OCI-LY7 (cell line): ENCODE measurements around the gene PTPRM. TPM values are rescaled to one million over a fixed set of nuclear protein-coding genes. Genes with fewer than 3 reads are reported as not detected.

Experiments used
- BruUV-seq: library from RNA; stranded (reverse); fragments of 400-500 nt; replicated peaks from 2 replicates; lab custom pipeline; 2021; lab: Mats Ljungman, UMichigan
- CTCF ChIA-PET: fragments of 300-600 bp; sonication (Branson Sonifier 250); formaldehyde crosslinking; loops from one replicate; lab custom pipeline; 2022; ENCODE audit warnings: antibody characterized with exemption; ENCODE audit not compliant: unreplicated experiment; lab: Charles Lee
- POLR2A ChIA-PET: fragments of 300-600 bp; sonication (Branson Sonifier 250); formaldehyde crosslinking; loops from one replicate; lab custom pipeline; 2022; ENCODE audit warnings: antibody characterized with exemption; lab: Charles Lee
- DNase-seq: peaks from one replicate; pipeline ENCODE4 v3.0.0-alpha.2; 2015; ENCODE audit warnings: low spot score
- H2AFZ ChIP-seq: fragments of 200-600 bp; sonication (generic), shearing (Covaris generic); 2 replicates; pipeline ENCODE4 v1.6.1; 2014; ENCODE audit warnings: mild to moderate bottlenecking, antibody characterized with exemption, low read length, moderate library complexity
- H3K27ac ChIP-seq: fragments of 200-600 bp; sonication (generic); 2 replicates; pipeline ENCODE4 v1.5.1; 2014; ENCODE audit warnings: mixed run types, low read depth, mild to moderate bottlenecking, moderate library complexity, low read length, inconsistent platforms; ENCODE audit not compliant: poor library complexity, severe bottlenecking
- H3K36me3 ChIP-seq: fragments of 200-600 bp; sonication (generic); 2 replicates; pipeline ENCODE4 v1.6.1; 2014; ENCODE audit warnings: mild to moderate bottlenecking, antibody characterized with exemption, low read length, moderate library complexity, mixed read lengths; ENCODE audit not compliant: insufficient read depth
- H3K4me1 ChIP-seq: fragments of 200-600 bp; sonication (generic); 2 replicates; pipeline ENCODE4 v1.5.1; 2014; ENCODE audit warnings: mild to moderate bottlenecking, low read length; ENCODE audit not compliant: insufficient read depth, poor library complexity, severe bottlenecking
- H3K4me2 ChIP-seq: fragments of 200-600 bp; sonication (generic); 2 replicates; pipeline ENCODE4 v1.6.1; 2014; ENCODE audit warnings: mild to moderate bottlenecking, low read length
- H3K4me3 ChIP-seq: fragments of 200-600 bp; sonication (generic); 2 replicates; pipeline ENCODE4 v1.5.1; 2014; ENCODE audit warnings: mild to moderate bottlenecking, low read depth, low read length; ENCODE audit not compliant: poor library complexity, severe bottlenecking
- H3K79me2 ChIP-seq: fragments of 200-600 bp; sonication (generic); 2 replicates; pipeline ENCODE4 v1.6.1; 2016; ENCODE audit warnings: low read depth, mild to moderate bottlenecking, low read length, moderate library complexity, mixed read lengths; ENCODE audit not compliant: insufficient read depth
- H3K9me2 ChIP-seq: fragments of 200-600 bp; sonication (generic); 2 replicates; pipeline ENCODE4 v1.6.1; 2016; ENCODE audit warnings: mild to moderate bottlenecking, low read length, mixed read lengths; ENCODE audit not compliant: insufficient read depth
- H3K9me3 ChIP-seq: fragments of 200-600 bp; sonication (generic); 2 replicates; pipeline ENCODE4 v1.6.1; 2014; ENCODE audit warnings: mild to moderate bottlenecking, mixed run types, low read length, mixed read lengths
- H4K20me1 ChIP-seq: fragments of 200-600 bp; sonication (generic); 2 replicates; pipeline ENCODE4 v1.6.1; 2014; ENCODE audit warnings: mild to moderate bottlenecking, antibody characterized with exemption, low read length, moderate library complexity, mixed read lengths; ENCODE audit not compliant: insufficient read depth
- EZH2phosphoT487 ChIP-seq: fragments of 200-600 bp; sonication (generic); IDR thresholded peaks from 2 replicates; pipeline ENCODE4 v1.6.1; 2018; ENCODE audit warnings: low read depth, borderline replicate concordance, mild to moderate bottlenecking, mixed run types, antibody characterized with exemption, low read length, moderate library complexity, mixed read lengths
- intact Hi-C: fragments of 100-400 bp; cut with micrococcal nuclease; formaldehyde crosslinking; loops from one replicate; pipeline ENCODE4 v1.10.0; 2022; ENCODE audit not compliant: unreplicated experiment
- total RNA-seq, 2 experiments: library from RNA; depleted of rRNA in 1 of 2; stranded (reverse); fragments of >200 nt in 1 of 2; shearing (Covaris generic) in 1 of 2; gene quantifications; 2 replicates each; pipeline ENCODE4 v1.2.3, GENCODE V29; 2014 to 2022
- TF ChIP-seq, protein P1 (sequence below): fragments of 200-600 bp; sonication (generic); conservative IDR thresholded peaks from 2 replicates; pipeline ENCODE4 v1.5.1; 2014; ENCODE audit warnings: mild to moderate bottlenecking, antibody characterized with exemption, low read length, moderate library complexity, mixed read lengths

The PTPRM gene
- total RNA-seq, 2 experiments from 2014 or later: not detected

DNA sequence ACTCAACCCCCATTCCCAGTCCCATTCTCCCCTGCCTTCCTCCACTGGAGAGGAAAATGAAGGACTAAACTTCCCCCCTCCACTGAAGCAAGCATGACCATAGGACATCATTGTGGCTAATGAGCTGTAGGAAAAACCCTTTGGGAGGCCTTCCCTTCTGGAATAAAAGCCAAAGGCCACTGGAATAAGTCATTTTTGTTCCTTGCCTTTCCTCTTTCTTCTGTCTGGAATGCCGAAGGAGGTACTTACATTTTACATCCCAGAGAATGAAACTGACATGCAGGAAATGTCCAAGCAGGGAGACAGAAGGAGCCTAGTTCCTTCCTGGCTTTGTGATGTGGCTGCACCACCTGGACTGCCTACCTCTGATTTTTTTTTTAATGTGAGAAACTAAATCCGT, 9.1 kb upstream of the PTPRM start:
- DNase-seq: no peak
- Histone ChIP-seq H3K9me2 (no peaks in the 10 kb centered on the region), H3K27ac (no peak overlapping the region), H3K4me3 (no peak overlapping the region), H3K79me2 (no peaks in the 10 kb centered on the region), H3K9me3 (no peaks in the 10 kb centered on the region), H3K4me1 (no peaks in the 10 kb centered on the region), H3K4me2 (no peak overlapping the region), H3K36me3 (no peaks in the 10 kb centered on the region), H2AFZ (no peak overlapping the region), H4K20me1 (no peaks in the 10 kb centered on the region)
- ChIA-PET CTCF (no interaction called here), POLR2A (interaction anchor here (0.7 kb wide), 1 partner anchor 478 kb away, joined by 3 read pairs; no protein-coding TSS in a partner anchor)
- intact Hi-C loops: no loop called here
- TF ChIP-seq, protein P1, sequence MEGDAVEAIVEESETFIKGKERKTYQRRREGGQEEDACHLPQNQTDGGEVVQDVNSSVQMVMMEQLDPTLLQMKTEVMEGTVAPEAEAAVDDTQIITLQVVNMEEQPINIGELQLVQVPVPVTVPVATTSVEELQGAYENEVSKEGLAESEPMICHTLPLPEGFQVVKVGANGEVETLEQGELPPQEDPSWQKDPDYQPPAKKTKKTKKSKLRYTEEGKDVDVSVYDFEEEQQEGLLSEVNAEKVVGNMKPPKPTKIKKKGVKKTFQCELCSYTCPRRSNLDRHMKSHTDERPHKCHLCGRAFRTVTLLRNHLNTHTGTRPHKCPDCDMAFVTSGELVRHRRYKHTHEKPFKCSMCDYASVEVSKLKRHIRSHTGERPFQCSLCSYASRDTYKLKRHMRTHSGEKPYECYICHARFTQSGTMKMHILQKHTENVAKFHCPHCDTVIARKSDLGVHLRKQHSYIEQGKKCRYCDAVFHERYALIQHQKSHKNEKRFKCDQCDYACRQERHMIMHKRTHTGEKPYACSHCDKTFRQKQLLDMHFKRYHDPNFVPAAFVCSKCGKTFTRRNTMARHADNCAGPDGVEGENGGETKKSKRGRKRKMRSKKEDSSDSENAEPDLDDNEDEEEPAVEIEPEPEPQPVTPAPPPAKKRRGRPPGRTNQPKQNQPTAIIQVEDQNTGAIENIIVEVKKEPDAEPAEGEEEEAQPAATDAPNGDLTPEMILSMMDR: no peak
- TF ChIP-seq EZH2phosphoT487: no peak
- no TSS peak for BruUV-seq

DNA sequence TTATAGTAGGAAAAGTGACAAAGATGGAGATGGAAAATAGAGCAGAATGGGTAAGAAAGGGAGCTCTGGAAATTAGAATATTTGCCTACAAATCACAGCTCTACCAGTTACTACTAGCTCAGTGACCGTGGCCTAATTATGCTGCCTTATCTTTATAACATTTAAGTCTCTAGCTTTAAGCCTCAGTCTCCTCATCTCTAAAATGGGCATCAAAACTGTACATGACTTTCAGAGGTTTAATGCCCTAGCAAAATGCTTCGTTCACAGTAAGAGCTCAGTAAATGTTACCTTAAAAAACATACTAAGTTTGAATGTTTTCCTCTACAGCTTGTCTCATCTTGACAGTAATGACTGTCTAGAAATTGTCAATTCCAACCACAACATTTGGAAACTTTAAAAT, 8.3 kb upstream of the PTPRM start:
- no TSS peak for BruUV-seq
- Histone ChIP-seq H3K79me2 (no peaks in the 10 kb centered on the region), H3K27ac (no peak overlapping the region), H4K20me1 (no peaks in the 10 kb centered on the region), H3K9me2 (no peaks in the 10 kb centered on the region), H3K4me3 (no peak overlapping the region), H3K36me3 (no peaks in the 10 kb centered on the region), H3K4me1 (no peaks in the 10 kb centered on the region), H3K4me2 (no peak overlapping the region), H3K9me3 (no peaks in the 10 kb centered on the region), H2AFZ (no peak overlapping the region)
- CTCF ChIA-PET: no interaction called here
- POLR2A ChIA-PET: interaction anchor here (0.7 kb wide), 1 partner anchor 477 kb away, joined by 3 read pairs; no protein-coding TSS in a partner anchor
- TF ChIP-seq EZH2phosphoT487: no peak
- intact Hi-C loops: no loop called here
- no peak for DNase-seq

DNA sequence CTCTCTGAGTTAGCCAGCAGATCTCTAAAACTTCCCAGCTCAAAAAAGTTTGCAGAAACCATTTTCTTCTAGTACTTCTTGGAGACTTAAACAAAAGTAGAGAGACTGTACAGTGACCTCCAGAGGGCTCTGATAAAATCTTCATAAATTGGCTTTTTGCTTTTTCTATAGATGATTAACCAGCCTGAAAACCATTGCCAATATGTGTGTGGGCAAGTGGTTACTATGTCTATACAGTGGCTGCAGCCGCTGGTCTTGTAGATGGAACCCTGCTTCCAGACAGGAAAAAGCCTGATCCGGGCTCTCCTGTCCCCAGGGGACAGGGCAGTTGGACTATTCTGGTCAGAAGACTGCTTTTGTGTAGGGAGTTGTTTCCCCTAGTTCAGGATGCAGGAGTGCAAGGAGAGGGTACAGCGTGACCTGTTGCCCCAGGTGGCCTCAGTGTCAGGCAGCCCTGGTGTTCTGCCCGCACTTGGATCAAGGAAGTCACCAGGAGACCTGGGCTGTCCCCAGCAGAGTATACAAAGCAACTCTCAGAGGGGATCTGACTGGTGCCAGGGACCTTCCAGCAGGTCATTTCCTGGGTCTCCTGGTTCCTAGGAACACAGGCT, 7.3 kb upstream of the PTPRM start:
- no peak for TF ChIP-seq EZH2phosphoT487
- TF ChIP-seq, protein P1: no peak
- no peak for DNase-seq
- CTCF ChIA-PET: no interaction called here
- Histone ChIP-seq H3K4me1 (no peaks in the 10 kb centered on the region), H3K4me3 (no peak overlapping the region), H3K4me2 (no peak overlapping the region), H3K79me2 (no peaks in the 10 kb centered on the region), H2AFZ (no peak overlapping the region), H3K9me2 (no peaks in the 10 kb centered on the region), H4K20me1 (no peaks in the 10 kb centered on the region), H3K9me3 (no peaks in the 10 kb centered on the region), H3K27ac (no peak overlapping the region), H3K36me3 (no peaks in the 10 kb centered on the region)
- no TSS peak for BruUV-seq
- intact Hi-C loops: no loop called here
- POLR2A ChIA-PET: no interaction called here
